Astrocyte (in vitro differentiated cells and primary cell): Measurements from ENCODE around the gene DNAJC22. TPM values are rescaled to one million over a fixed set of nuclear protein-coding genes. Genes with fewer than 3 reads are reported as not detected.

ENCODE experiments used
- DNase-seq: peaks from one replicate; pipeline ENCODE4 v3.0.0-alpha.2; 2010; ENCODE audit warnings: low read depth
- FAIRE-seq: peaks from 2 replicates; lab custom pipeline; 2011; peaks lifted over from hg19 to GRCh38; lab: Jason Lieb, UNC
- H2AFZ ChIP-seq: 2 replicates; pipeline ENCODE4 v1.6.0; 2012; ENCODE audit warnings: low read depth, low read length, inconsistent platforms
- H3K27ac ChIP-seq: 2 replicates; pipeline ENCODE4 v1.5.1; 2011; ENCODE audit warnings: low read depth, low read length, inconsistent platforms
- H3K27me3 ChIP-seq: 2 replicates; pipeline ENCODE4 v1.6.0; 2011; ENCODE audit warnings: low read length, inconsistent platforms; ENCODE audit not compliant: insufficient read depth
- H3K36me3 ChIP-seq: 2 replicates; pipeline ENCODE4 v1.5.1; 2011; ENCODE audit warnings: low read length, inconsistent platforms; ENCODE audit not compliant: insufficient read depth
- H3K4me1 ChIP-seq: 2 replicates; pipeline ENCODE4 v1.5.1; 2011; ENCODE audit warnings: low read length, inconsistent platforms; ENCODE audit not compliant: insufficient read depth
- H3K4me2 ChIP-seq: 2 replicates; pipeline ENCODE4 v1.6.0; 2012; ENCODE audit warnings: low read length, inconsistent platforms
- H3K4me3 ChIP-seq: 2 replicates; pipeline ENCODE4 v1.5.1; 2011; ENCODE audit warnings: low read depth, mild to moderate bottlenecking, low read length, inconsistent platforms; ENCODE audit not compliant: insufficient read depth
- H3K79me2 ChIP-seq: 2 replicates; pipeline ENCODE4 v1.6.0; 2012; ENCODE audit warnings: mild to moderate bottlenecking, low read length, inconsistent platforms; ENCODE audit not compliant: insufficient read depth
- H3K9ac ChIP-seq: 2 replicates; pipeline ENCODE4 v1.6.0; 2012; ENCODE audit warnings: mild to moderate bottlenecking, low read length, inconsistent platforms
- H3K9me3 ChIP-seq: 2 replicates; pipeline ENCODE4 v1.5.1; 2012; ENCODE audit warnings: low read depth, mild to moderate bottlenecking, low read length, inconsistent platforms; ENCODE audit not compliant: insufficient read depth
- H4K20me1 ChIP-seq: 2 replicates; pipeline ENCODE4 v1.6.0; 2012; ENCODE audit warnings: low read length, inconsistent platforms; ENCODE audit not compliant: insufficient read depth
- H3K27ac Mint-ChIP-seq: one replicate; pipeline ENCODE4 v1.8.0; 2021; ENCODE audit warnings: mild to moderate bottlenecking, mixed read lengths; ENCODE audit not compliant: unreplicated experiment
- H3K27me3 Mint-ChIP-seq: one replicate; pipeline ENCODE4 v1.8.0; 2021; ENCODE audit warnings: low read depth, mixed read lengths; ENCODE audit not compliant: unreplicated experiment
- H3K36me3 Mint-ChIP-seq: one replicate; pipeline ENCODE4 v1.8.0; 2021; ENCODE audit warnings: low read depth, mixed read lengths; ENCODE audit not compliant: unreplicated experiment
- H3K4me1 Mint-ChIP-seq: one replicate; pipeline ENCODE4 v1.8.0; 2021; ENCODE audit warnings: low read depth, mixed read lengths; ENCODE audit not compliant: unreplicated experiment
- H3K4me3 Mint-ChIP-seq: one replicate; pipeline ENCODE4 v1.8.0; 2021; ENCODE audit warnings: mild to moderate bottlenecking, moderate library complexity, mixed read lengths; ENCODE audit not compliant: unreplicated experiment
- H3K9me3 Mint-ChIP-seq: one replicate; pipeline ENCODE4 v1.8.0; 2021; ENCODE audit warnings: mild to moderate bottlenecking, mixed read lengths; ENCODE audit not compliant: unreplicated experiment
- EZH2 ChIP-seq: IDR thresholded peaks from 2 replicates; pipeline ENCODE4 v1.6.1; 2012; ENCODE audit warnings: mild to moderate bottlenecking, low read length, inconsistent platforms; ENCODE audit not compliant: insufficient read depth
- total RNA-seq: library from RNA; stranded (reverse); gene quantifications from 2 replicates; pipeline ENCODE4 v1.2.1, GENCODE V29; 2021
- TF ChIP-seq, protein P1 (sequence below): IDR thresholded peaks from 2 replicates; pipeline ENCODE4 v1.5.1; 2011; ENCODE audit warnings: low read depth, mild to moderate bottlenecking, inconsistent platforms, low read length, moderate library complexity; ENCODE audit not compliant: insufficient read depth

The DNAJC22 gene
- total RNA-seq, 1 donor from 2014 or later: 0.52 TPM

DNA sequence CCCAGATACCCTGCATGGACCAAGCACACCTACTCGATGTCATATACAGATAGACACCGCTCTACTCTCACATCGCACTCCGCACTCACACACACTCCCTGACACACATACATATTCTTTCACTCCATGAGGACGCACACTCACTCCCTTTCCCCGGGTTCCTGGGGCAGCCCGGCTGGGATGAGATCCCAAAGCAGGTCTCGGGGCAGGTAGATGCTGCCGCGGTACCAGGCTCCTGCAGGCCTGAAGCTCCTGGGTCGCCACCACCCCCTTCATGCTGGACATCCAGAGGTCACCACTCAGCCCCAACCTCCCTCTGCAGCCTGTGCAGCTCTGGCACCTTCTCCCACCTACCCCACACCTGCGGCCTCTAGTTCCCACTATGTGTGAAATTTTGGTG, 12.0 kb upstream of the DNAJC22 start:
- no peaks in the 10 kb centered on the region for H3K36me3 ChIP-seq
- FAIRE-seq: no peak
- H3K79me2 ChIP-seq: no peaks in the 10 kb centered on the region
- H3K27me3 ChIP-seq: peaks cover 57% of the 10 kb centered on the region
- H3K27ac ChIP-seq: no peak overlapping the region
- DNase-seq: no peak
- no peak overlapping the region for H3K27ac Mint-ChIP-seq
- H3K27me3 Mint-ChIP-seq: peaks cover 78% of the 10 kb centered on the region
- peaks cover 3% of the 10 kb centered on the region for H3K4me1 ChIP-seq
- H3K9me3 ChIP-seq: peaks cover 3% of the 10 kb centered on the region
- H3K9ac ChIP-seq: no peak overlapping the region
- H3K4me3 ChIP-seq: no peak overlapping the region
- H3K4me1 Mint-ChIP-seq: no peaks in the 10 kb centered on the region
- TF ChIP-seq, protein P1, sequence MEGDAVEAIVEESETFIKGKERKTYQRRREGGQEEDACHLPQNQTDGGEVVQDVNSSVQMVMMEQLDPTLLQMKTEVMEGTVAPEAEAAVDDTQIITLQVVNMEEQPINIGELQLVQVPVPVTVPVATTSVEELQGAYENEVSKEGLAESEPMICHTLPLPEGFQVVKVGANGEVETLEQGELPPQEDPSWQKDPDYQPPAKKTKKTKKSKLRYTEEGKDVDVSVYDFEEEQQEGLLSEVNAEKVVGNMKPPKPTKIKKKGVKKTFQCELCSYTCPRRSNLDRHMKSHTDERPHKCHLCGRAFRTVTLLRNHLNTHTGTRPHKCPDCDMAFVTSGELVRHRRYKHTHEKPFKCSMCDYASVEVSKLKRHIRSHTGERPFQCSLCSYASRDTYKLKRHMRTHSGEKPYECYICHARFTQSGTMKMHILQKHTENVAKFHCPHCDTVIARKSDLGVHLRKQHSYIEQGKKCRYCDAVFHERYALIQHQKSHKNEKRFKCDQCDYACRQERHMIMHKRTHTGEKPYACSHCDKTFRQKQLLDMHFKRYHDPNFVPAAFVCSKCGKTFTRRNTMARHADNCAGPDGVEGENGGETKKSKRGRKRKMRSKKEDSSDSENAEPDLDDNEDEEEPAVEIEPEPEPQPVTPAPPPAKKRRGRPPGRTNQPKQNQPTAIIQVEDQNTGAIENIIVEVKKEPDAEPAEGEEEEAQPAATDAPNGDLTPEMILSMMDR: no peak
- H4K20me1 ChIP-seq: peaks cover 8% of the 10 kb centered on the region
- H3K36me3 Mint-ChIP-seq: peaks cover 9% of the 10 kb centered on the region
- no peak overlapping the region for H2AFZ ChIP-seq
- peaks cover 12% of the 10 kb centered on the region for H3K9me3 Mint-ChIP-seq
- H3K4me3 Mint-ChIP-seq: no peak overlapping the region
- H3K4me2 ChIP-seq: no peak overlapping the region

DNA sequence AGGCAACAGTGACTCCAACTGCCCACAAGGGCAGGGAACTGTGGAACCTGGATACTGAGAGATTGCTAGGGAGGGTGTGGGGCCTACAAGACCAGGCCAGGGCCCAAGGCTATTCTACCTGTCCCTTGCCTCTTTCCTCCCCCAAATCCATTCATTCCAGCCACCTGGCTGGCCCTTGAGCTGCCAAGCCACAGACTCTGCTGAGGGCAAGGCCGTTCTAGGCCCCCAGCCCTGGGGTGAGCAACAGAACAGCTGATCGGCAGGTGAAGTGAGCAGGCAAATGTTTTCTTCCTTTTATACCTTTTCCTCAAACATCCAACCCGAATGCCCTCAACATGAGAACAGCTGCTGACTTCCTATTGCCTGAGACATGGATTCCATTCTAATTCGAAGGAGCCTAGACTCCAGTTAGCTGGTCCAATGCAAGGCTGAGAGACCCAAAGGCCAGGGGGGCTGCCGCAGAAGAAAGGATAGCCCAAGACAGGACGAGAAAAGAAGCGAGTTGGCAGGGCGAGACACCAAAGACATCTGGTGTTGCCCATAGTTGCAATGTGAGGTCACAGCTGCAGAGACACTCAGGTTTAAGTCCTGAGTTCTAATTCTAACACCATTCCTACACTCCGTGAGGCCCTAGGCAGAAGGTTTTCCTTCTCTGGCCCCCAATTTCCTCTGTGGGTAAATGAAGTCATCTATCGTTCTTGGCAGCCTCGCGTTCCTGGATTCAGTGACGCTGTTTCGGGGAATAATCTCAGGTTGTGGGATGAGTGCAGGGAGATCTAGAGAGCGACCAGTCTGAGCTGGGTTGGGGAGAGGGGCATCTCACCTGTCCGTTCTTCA, 11.4 kb upstream of the DNAJC22 start:
- peaks cover 12% of the 10 kb centered on the region for H3K9me3 Mint-ChIP-seq
- H3K27ac ChIP-seq: no peak overlapping the region
- peaks cover 63% of the 10 kb centered on the region for H3K27me3 ChIP-seq
- no peak overlapping the region for H3K9ac ChIP-seq
- no peaks in the 10 kb centered on the region for H3K79me2 ChIP-seq
- peak overlapping the region; percentile 58 for H3K27ac Mint-ChIP-seq
- H4K20me1 ChIP-seq: peaks cover 8% of the 10 kb centered on the region
- H3K27me3 Mint-ChIP-seq: peaks cover 81% of the 10 kb centered on the region
- peaks cover 3% of the 10 kb centered on the region for H3K4me1 ChIP-seq
- H3K4me2 ChIP-seq: no peak overlapping the region
- peaks cover 3% of the 10 kb centered on the region for H3K9me3 ChIP-seq
- no peak for DNase-seq
- H3K4me3 Mint-ChIP-seq: no peak overlapping the region
- no peak overlapping the region for H3K4me3 ChIP-seq
- peaks cover 9% of the 10 kb centered on the region for H3K36me3 Mint-ChIP-seq
- H3K36me3 ChIP-seq: no peaks in the 10 kb centered on the region
- H2AFZ ChIP-seq: no peak overlapping the region
- H3K4me1 Mint-ChIP-seq: no peaks in the 10 kb centered on the region
- TF ChIP-seq, protein P1: no peak
- TF ChIP-seq EZH2: no peak
- FAIRE-seq: no peak
